ENCODE measurements around the gene NAGLU.
A peak's percentile ranks its signal among the peaks of the same experiment; 100 is the strongest.

Gene NAGLU

DNA sequence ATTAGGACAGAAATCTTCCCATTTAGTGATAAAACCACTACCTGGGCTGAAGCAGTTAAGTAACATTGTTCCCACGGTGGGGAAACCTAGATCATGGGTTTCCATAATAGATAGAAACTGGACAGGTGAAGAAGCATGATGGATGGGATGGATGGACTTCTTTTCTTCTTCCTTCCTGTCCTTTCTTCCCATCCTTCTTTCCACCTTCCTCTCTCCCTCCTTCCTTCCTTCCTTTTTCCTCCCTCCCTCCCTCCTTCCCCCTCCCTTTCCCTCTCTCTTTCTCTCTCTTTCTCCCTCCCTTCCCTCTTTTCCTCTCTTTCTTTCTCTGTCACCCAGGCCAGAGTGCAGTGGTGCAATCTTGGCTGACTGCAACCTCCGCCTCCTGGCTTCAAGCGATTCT is 38.4 kb downstream of the NAGLU start:
- H3K4me1 ChIP-seq, result no peaks in the 10 kb centered on the region; the same call in none of the 2 replicates
- peaks cover 57% of the 10 kb centered on the region for H3K36me3 ChIP-seq
- TF ChIP-seq, protein P1, sequence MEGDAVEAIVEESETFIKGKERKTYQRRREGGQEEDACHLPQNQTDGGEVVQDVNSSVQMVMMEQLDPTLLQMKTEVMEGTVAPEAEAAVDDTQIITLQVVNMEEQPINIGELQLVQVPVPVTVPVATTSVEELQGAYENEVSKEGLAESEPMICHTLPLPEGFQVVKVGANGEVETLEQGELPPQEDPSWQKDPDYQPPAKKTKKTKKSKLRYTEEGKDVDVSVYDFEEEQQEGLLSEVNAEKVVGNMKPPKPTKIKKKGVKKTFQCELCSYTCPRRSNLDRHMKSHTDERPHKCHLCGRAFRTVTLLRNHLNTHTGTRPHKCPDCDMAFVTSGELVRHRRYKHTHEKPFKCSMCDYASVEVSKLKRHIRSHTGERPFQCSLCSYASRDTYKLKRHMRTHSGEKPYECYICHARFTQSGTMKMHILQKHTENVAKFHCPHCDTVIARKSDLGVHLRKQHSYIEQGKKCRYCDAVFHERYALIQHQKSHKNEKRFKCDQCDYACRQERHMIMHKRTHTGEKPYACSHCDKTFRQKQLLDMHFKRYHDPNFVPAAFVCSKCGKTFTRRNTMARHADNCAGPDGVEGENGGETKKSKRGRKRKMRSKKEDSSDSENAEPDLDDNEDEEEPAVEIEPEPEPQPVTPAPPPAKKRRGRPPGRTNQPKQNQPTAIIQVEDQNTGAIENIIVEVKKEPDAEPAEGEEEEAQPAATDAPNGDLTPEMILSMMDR (IDR thresholded peaks at IDR 0.05; ENCODE audit: low read depth, low read length), result no peak

DNA sequence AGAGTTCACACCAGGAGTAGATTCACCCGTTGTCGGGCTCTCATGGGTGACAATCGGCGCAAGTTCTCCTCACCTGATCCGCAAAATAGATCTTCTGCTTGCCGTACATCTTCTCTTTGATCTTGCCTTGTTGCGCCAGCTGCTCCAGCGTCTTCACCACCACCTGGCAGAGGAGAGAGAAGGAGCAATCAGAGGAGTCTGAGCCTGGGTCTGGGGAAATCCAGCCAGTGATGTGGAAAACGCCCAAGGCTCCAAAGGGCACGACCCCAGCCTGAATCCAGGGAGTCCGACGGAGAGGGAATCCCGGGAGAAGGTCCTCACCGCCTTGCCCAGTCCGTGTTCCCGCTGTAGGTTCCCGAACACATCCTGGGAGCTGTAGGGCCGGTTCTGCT is 41.1 kb downstream of the NAGLU start:
- no peaks in the 10 kb centered on the region for H3K9me3 ChIP-seq
- DNase-seq, result no peak
- H3K36me3 ChIP-seq, result peaks cover 40% of the 10 kb centered on the region
- H3K4me1 ChIP-seq, result no peaks in the 10 kb centered on the region; the same call in none of the 2 replicates
- H3K4me3 ChIP-seq (ENCODE audit: low read depth, low read length), result peak overlapping the region; percentile 99
- no peaks in the 10 kb centered on the region for H3K27me3 ChIP-seq
- TF ChIP-seq, protein P1 (IDR thresholded peaks at IDR 0.05; ENCODE audit: low read depth, low read length), result no peak

More for the DNA sequence above, 38.4 kb downstream of the NAGLU start:
- Histone ChIP-seq H3K9me3 (no peaks in the 10 kb centered on the region), H3K27me3 (no peaks in the 10 kb centered on the region), H3K4me3 (ENCODE audit: low read depth, low read length) (no peak overlapping the region)
- DNase-seq, result no peak

DNA sequence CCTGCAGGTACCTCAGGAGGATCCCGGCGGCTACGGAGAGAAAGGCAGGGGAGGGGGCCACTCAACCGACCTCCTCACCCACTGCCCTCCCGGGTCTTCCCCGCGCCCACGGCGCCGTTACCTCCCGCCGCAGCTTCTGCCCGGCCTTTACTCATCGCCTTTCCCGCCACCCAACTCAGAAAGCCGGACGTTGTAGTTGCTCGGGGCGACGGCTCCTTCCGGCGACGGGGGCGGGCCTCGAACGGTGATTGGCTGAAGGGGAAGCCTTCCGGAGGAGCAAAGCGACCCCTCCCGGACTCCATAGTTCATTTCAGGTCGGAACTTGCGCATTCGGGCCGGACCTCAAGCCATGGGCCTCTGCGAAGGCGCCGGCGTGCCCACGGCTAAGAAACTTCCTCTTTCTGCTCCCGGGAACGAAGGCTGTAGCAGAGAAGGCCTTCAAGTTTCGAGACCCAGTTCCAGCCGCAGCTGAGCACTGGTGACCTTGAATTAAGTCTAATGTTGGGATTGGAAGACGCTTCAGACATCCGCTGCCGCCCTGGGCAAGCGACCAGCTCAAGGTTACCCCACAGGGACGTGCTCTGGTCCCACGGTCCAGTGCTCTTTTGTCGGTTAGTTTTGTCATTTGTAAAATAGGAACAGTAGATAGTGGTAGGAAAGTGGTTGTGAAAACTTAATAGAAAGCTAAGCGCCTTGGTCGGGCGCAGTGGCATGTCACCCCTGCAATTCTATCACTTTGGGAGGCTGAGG is 41.7 kb downstream of the NAGLU start, which contains the start of gene PSMC3IP:
TSS of gene PSMC3IP (minus strand) at position 198 of the 750 bp plus-strand sequence. CDS start at position 155, 43 bp downstream.
- no peaks in the 10 kb centered on the region for H3K27me3 ChIP-seq
- no peaks in the 10 kb centered on the region; the same call in none of the 2 replicates for H3K4me1 ChIP-seq
- H3K4me3 ChIP-seq (ENCODE audit: low read depth, low read length), result peak within 1 kb of the TSS; percentile 99
- TF ChIP-seq, protein P1 (IDR thresholded peaks at IDR 0.05; ENCODE audit: low read depth, low read length), result peak; percentile 45
- no peaks in the 10 kb centered on the region for H3K9me3 ChIP-seq
- DNase-seq, result peak; percentile 97
- H3K36me3 ChIP-seq, result peaks cover 40% of the 10 kb centered on the region

DNA sequence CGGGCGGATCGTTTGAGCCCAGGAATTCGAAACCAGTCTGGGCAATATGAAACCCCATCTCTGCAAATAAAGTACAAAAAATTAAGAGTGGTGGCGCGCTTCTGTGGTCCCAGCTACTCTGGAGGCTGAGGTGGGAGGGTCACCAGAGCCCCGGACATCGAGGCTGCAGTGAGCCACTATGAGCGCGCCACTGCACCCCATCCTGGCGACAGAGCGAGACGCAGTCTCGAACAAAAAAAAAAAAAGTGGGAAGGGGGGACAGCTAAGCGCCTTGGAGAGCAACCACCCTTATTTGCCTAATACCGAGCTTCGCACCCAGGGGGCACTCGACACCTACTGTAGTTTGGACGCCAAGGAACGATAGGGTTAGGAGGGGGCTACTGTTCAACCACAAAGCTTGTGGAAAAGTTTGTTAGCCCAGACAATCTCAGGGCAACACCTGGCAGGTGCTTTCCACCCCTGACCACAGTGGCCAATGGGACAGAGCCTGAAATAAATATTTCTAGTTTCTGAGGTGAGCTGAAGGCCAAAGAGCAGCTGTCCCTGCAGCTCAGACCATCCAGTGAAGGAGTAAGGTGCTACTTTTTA is 42.3 kb downstream of the NAGLU start:
- no peaks in the 10 kb centered on the region for H3K27me3 ChIP-seq
- TF ChIP-seq, protein P1 (IDR thresholded peaks at IDR 0.05; ENCODE audit: low read depth, low read length), result peak; percentile 90
- no peaks in the 10 kb centered on the region; the same call in none of the 2 replicates for H3K4me1 ChIP-seq
- peak overlapping the region; percentile 99 for H3K4me3 ChIP-seq (ENCODE audit: low read depth, low read length)
- H3K9me3 ChIP-seq, result no peaks in the 10 kb centered on the region
- peak; percentile 88 for DNase-seq
- H3K36me3 ChIP-seq, result peaks cover 36% of the 10 kb centered on the region

DNA sequence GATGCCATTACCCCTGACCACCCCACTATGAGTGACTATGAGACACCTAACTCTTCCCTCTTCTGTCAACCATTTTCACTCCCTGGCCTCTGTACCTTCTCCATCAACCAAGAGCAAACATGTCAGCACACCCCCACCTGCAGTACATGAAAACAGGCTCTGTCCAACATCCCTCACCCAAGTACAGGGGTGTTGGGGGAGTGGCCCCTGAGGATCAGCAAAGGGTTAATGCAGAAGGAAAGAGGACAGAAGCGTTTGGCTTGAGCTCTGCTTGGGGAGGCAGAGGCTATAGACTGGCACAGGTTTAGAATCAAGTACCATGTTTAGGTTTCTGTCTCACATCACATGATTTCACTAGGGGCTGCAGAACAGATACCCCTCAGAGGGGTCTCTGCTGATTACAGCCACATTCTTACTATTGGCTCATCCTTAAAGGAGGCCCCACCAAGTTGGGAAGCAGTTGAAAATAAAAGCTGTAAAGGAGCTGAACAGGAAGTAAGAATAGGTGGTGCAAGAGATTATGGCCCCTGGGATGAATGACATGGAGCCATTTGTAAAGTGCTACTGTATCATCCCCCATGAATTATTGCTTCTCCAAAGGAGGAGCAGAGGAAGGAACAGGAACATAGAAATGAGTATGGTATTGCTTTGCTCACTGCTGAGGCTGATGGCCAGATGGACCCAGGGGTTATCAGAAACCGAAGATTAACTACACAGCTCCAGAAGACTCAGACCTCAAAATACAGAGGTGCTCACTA is 43.9 kb downstream of the NAGLU start:
- DNase-seq, result no peak
- no peaks in the 10 kb centered on the region for H3K9me3 ChIP-seq
- peaks cover 35% of the 10 kb centered on the region for H3K36me3 ChIP-seq
- no peaks in the 10 kb centered on the region for H3K27me3 ChIP-seq
- no peaks in the 10 kb centered on the region; the same call in none of the 2 replicates for H3K4me1 ChIP-seq
- TF ChIP-seq, protein P1 (IDR thresholded peaks at IDR 0.05; ENCODE audit: low read depth, low read length), result no peak
- H3K4me3 ChIP-seq (ENCODE audit: low read depth, low read length), result no peak overlapping the region

Data from BE2C (cell line).